ENCODE results near the gene FHIT. TPM values are rescaled to one million over a fixed set of nuclear protein-coding genes. Genes with fewer than 3 reads are reported as not detected.

Gene FHIT
- total RNA-seq, 2 experiments from 2014 or later, result 7.6 to 7.9 TPM

DNA sequence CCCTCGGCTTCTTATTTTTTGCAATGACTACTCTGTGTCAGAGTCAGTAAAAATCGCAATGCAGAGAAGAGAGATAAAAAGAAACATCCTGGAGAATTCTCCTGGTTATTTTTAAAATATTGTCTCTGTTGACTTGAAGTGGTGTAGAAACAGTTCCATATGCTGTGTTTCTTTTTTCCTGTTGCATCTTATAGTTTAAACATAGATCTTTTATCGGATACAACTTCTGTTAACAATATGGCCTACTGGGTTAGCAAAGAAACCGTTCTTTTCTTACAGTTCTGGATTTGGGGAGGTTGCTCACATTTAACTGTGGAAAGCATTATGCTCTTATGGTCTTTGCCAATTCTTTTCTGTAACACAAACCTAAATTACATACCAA is 1432.3 kb downstream of the FHIT start:
- ChIA-PET CTCF (no interaction called here), POLR2A (no interaction called here)
- Mint-ChIP-seq H3K27ac (no peak overlapping the region), H3K27me3 (no peaks in the 10 kb centered on the region), H3K4me1 (ENCODE audit: low read depth) (peaks cover 2% of the 10 kb centered on the region), H3K36me3 (ENCODE audit: low read depth) (no peaks in the 10 kb centered on the region), H3K4me3 (no peak overlapping the region), H3K9me3 (no peaks in the 10 kb centered on the region)
- ATAC-seq (no peak), DNase-seq (no peak)
- intact Hi-C loops (cut with micrococcal nuclease), result no loop called here
- TF ChIP-seq, protein P1, sequence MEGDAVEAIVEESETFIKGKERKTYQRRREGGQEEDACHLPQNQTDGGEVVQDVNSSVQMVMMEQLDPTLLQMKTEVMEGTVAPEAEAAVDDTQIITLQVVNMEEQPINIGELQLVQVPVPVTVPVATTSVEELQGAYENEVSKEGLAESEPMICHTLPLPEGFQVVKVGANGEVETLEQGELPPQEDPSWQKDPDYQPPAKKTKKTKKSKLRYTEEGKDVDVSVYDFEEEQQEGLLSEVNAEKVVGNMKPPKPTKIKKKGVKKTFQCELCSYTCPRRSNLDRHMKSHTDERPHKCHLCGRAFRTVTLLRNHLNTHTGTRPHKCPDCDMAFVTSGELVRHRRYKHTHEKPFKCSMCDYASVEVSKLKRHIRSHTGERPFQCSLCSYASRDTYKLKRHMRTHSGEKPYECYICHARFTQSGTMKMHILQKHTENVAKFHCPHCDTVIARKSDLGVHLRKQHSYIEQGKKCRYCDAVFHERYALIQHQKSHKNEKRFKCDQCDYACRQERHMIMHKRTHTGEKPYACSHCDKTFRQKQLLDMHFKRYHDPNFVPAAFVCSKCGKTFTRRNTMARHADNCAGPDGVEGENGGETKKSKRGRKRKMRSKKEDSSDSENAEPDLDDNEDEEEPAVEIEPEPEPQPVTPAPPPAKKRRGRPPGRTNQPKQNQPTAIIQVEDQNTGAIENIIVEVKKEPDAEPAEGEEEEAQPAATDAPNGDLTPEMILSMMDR (IDR thresholded peaks at IDR 0.05), result no peak

DNA sequence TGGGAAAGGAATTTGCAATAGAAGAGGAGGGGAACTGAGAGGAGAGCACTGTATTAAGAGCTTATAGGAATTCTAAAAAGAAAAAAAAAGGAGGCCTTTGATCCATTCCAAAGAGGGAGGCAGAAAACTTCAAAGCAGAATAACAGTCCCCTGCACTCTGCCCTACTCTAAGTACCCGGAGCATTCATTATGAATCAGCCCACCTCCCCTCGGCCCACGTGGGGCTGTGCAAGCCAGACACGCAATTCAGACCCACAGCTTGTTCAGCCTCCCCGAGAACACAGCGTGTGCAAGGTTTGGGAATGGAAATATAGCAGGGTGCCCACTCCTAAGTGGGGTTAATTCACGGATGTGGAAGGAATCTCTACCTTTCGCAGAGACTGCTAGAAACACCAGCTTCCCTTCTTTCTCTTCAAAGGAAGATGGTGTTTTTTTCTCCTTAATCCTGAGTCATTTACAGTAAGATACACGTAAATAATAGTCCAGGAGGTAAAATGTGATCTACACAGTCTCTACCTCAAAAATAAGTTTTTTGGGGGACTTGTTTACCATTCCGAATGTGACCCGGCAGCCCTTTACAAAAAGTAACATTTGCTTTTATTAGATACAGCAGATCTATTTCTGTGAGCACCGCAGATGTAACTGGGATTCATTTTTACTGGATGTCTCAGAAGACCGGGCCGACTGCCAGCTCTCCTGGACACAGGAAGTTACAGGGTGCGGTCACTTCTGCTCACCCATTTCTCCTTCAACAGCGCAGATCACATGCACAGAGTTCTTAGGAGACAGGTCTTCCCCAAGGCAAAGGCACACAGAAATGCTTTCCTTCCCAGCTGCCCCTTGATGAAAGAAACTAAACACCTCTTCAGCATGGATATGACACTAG is 1433.0 kb downstream of the FHIT start:
- DNase-seq (no peak), ATAC-seq (no peak)
- H3K27ac Mint-ChIP-seq, result no peak overlapping the region
- TF ChIP-seq, protein P1 (IDR thresholded peaks at IDR 0.05), result no peak
- H3K4me1 Mint-ChIP-seq (ENCODE audit: low read depth), result peaks cover 2% of the 10 kb centered on the region
- no peaks in the 10 kb centered on the region for H3K27me3 Mint-ChIP-seq
- no peaks in the 10 kb centered on the region for H3K9me3 Mint-ChIP-seq
- no peak overlapping the region for H3K4me3 Mint-ChIP-seq
- ChIA-PET CTCF (interaction anchor here (1.1 to 1.4 kb wide), 2 partner anchors 39 to 246 kb away, joined by 3 read pairs; no protein-coding TSS in a partner anchor), POLR2A (no interaction called here)
- no peaks in the 10 kb centered on the region for H3K36me3 Mint-ChIP-seq (ENCODE audit: low read depth)
- intact Hi-C loops (cut with micrococcal nuclease), result no loop called here

DNA sequence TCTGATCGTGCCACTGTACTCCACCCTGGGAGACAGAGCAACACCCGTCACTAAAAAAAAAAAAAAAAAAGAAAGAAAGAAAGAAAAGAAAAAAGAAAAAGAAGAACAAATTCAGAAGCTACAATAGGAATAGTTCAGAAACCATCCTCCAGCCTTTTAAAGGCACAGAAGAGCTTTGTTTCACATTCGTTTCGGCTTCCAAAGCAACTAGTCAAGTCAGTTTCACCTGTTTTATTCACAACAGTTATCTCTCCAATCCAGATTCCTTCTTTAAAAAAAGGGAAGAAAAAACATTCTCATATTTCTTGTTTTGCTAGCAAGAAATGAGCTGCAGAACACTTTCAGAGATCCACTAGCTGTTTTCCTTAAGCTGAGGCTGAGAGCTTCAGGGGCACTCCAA is 1433.7 kb downstream of the FHIT start:
- no peak overlapping the region for H3K27ac Mint-ChIP-seq
- no peaks in the 10 kb centered on the region for H3K27me3 Mint-ChIP-seq
- no peak for ATAC-seq
- intact Hi-C loops (cut with micrococcal nuclease), result no loop called here
- no peak overlapping the region for H3K4me3 Mint-ChIP-seq
- H3K36me3 Mint-ChIP-seq (ENCODE audit: low read depth), result no peaks in the 10 kb centered on the region
- H3K4me1 Mint-ChIP-seq (ENCODE audit: low read depth), result peaks cover 2% of the 10 kb centered on the region
- DNase-seq, result no peak
- no peaks in the 10 kb centered on the region for H3K9me3 Mint-ChIP-seq
- ChIA-PET CTCF (interaction anchor here (1.1 to 1.4 kb wide), 2 partner anchors 40 to 245 kb away, joined by 3 read pairs; no protein-coding TSS in a partner anchor), POLR2A (no interaction called here)
- TF ChIP-seq, protein P1 (IDR thresholded peaks at IDR 0.05), result no peak

DNA sequence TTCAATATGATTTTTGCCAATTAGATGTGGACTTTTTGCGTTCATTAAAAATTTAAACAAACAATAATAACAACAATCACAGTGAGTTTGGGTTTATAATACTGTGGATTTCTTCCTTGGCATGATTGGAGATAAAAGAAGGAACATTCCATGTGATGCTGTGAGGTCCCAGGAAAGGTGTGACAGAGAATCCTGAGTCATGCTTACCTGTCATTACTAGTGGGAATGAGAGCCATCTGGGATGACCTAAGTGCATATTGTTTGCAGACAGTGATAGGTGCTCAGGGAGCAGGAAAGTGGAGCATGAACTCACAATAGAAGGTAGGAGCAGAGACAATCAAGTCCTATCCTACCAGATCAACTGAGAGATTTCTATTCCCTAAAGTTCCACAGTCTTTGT is 1434.9 kb downstream of the FHIT start:
- TF ChIP-seq, protein P1 (IDR thresholded peaks at IDR 0.05), result no peak
- peaks cover 2% of the 10 kb centered on the region for H3K4me1 Mint-ChIP-seq (ENCODE audit: low read depth)
- no peaks in the 10 kb centered on the region for H3K36me3 Mint-ChIP-seq (ENCODE audit: low read depth)
- POLR2A ChIA-PET, result no interaction called here
- no peak overlapping the region for H3K27ac Mint-ChIP-seq
- H3K9me3 Mint-ChIP-seq, result no peaks in the 10 kb centered on the region
- DNase-seq, result no peak
- intact Hi-C loops (cut with micrococcal nuclease), result no loop called here
- H3K27me3 Mint-ChIP-seq, result no peaks in the 10 kb centered on the region
- CTCF ChIA-PET, result no interaction called here
- ATAC-seq, result no peak
- no peak overlapping the region for H3K4me3 Mint-ChIP-seq

DNA sequence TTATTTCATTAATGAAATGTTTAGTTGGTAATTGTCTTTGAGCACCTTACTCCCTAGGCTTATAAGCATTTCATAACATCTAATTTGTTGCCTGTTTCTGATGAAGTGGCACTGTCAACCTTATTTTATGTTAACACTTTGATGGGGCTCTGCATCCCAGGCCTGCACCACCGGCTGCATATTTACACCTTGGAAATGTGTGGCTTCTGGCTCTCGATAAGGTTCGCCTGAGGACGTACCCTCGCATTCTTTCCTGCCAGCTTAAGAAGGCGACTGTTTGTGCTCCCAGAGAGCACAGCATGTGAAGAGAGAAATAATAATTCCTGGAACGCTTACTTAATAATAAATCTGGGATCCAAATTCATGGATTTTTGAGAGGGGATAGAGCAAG is 1438.1 kb downstream of the FHIT start:
- Mint-ChIP-seq H3K27me3 (no peaks in the 10 kb centered on the region), H3K36me3 (ENCODE audit: low read depth) (no peaks in the 10 kb centered on the region), H3K9me3 (no peaks in the 10 kb centered on the region), H3K4me3 (no peak overlapping the region), H3K27ac (no peak overlapping the region), H3K4me1 (ENCODE audit: low read depth) (peaks cover 11% of the 10 kb centered on the region)
- POLR2A ChIA-PET, result no interaction called here
- no peak for ATAC-seq
- intact Hi-C loops (cut with micrococcal nuclease), result no loop called here
- TF ChIP-seq, protein P1 (IDR thresholded peaks at IDR 0.05), result no peak
- no peak for DNase-seq
- CTCF ChIA-PET, result interaction anchor here (0.8 to 1.8 kb wide), 2 partner anchors 45 to 602 kb away, joined by 3 to 6 read pairs; no protein-coding TSS in a partner anchor

All from activated CD8-positive, alpha-beta T cell treated with anti-CD3 and anti-CD28 coated beads for 36 hours (primary cell).